ENCODE results near the gene SORCS2. TPM values are rescaled to one million over a fixed set of nuclear protein-coding genes. Genes with fewer than 3 reads are reported as not detected.

The SORCS2 gene
- total and polyA plus RNA-seq, 2 of the 4 experiments (the other 2 are of a cell fraction), result 0.36 to 0.62 TPM

GRCh38 chr4:7607156-7607910 is 415.0 kb downstream of the SORCS2 start:
- Histone ChIP-seq H3K27me3 (ENCODE audit: control insufficient read depth, insufficient read depth, low read length) (peaks cover 36% of the 10 kb centered on the region), H3K14ac (replicated peaks; ENCODE audit: low read depth, low read length) (no peak overlapping the region), H4K91ac (ENCODE audit: insufficient read depth, low read depth, low read length) (no peak overlapping the region), H2BK5ac (ENCODE audit: low read depth, low read length, poor library complexity, severe bottlenecking) (no peak overlapping the region), H3K23ac (ENCODE audit: low read depth, low read length) (no peak overlapping the region), H2AK9ac (replicated peaks; ENCODE audit: low read depth, low read length, poor library complexity) (no peak overlapping the region), H3K4me1 (ENCODE audit: control insufficient read depth, insufficient read depth, low read length) (no peaks in the 10 kb centered on the region), H3K4ac (ENCODE audit: low read depth, low read length) (no peak overlapping the region), H2AK5ac (ENCODE audit: low read depth, low read length) (no peak overlapping the region), H4K8ac (ENCODE audit: low read depth in 2 of 2, low read length in 2 of 2) (no peak overlapping the region), H3K4me3 (ENCODE audit: insufficient read depth, low read depth, low read length) (no peak overlapping the region), H3K9me1 (ENCODE audit: insufficient read depth, low read length) (no peaks in the 10 kb centered on the region), H2BK120ac (ENCODE audit: low read depth, low read length) (no peak overlapping the region), H3K18ac (ENCODE audit: low read depth, low read length) (no peak overlapping the region), H3K56ac (ENCODE audit: extremely low read depth, insufficient read depth, low read length) (no peak overlapping the region), H3K79me1 (ENCODE audit: low read depth in 1 of 2, low read length in 2 of 2) (no peaks in the 10 kb centered on the region), H2BK15ac (ENCODE audit: low read depth, low read length) (no peak overlapping the region), H4K20me1 (ENCODE audit: insufficient read depth, low read length) (no peaks in the 10 kb centered on the region), H3K36me3 (ENCODE audit: control insufficient read depth, insufficient read depth, low read length) (no peaks in the 10 kb centered on the region), H2BK20ac (ENCODE audit: low read depth, low read length) (no peak overlapping the region), H3K4me2 (ENCODE audit: low read depth, low read length) (no peak overlapping the region), H2AFZ (replicated peaks; ENCODE audit: low read length, poor library complexity) (no peak overlapping the region), H3K9me3 (ENCODE audit: control insufficient read depth, insufficient read depth, low read length) (peaks cover 3% of the 10 kb centered on the region; the same call in 1 of the 2 replicates), H3K9ac (ENCODE audit: low read depth, low read length) (no peak overlapping the region), H3K27ac (ENCODE audit: insufficient read depth, low read length) (no peak overlapping the region), H4K5ac (ENCODE audit: low read depth, low read length) (no peak overlapping the region)
- 36% methylated on average over 3 of the region's 14 CpGs; no CpG with 5 or more reads in 1 of the 2 experiments for WGBS, 2 experiments (ENCODE audit: extremely low coverage in 2 of 2, insufficient read length in 1 of 2)
- ATAC-seq (ENCODE audit: low read depth), result no peak
- TF ChIP-seq NFE2L2 (IDR thresholded peaks at IDR 0.05; ENCODE audit: low read depth, low read length) (no peak), CHD1 (IDR thresholded peaks at IDR 0.05; ENCODE audit: low read depth, low read length) (no peak), RCOR1 (IDR thresholded peaks at IDR 0.05; ENCODE audit: insufficient replicate concordance, low read length) (no peak), SMC3 (IDR thresholded peaks at IDR 0.05; ENCODE audit: low read depth, low read length) (no peak)
- TF ChIP-seq, protein P1, sequence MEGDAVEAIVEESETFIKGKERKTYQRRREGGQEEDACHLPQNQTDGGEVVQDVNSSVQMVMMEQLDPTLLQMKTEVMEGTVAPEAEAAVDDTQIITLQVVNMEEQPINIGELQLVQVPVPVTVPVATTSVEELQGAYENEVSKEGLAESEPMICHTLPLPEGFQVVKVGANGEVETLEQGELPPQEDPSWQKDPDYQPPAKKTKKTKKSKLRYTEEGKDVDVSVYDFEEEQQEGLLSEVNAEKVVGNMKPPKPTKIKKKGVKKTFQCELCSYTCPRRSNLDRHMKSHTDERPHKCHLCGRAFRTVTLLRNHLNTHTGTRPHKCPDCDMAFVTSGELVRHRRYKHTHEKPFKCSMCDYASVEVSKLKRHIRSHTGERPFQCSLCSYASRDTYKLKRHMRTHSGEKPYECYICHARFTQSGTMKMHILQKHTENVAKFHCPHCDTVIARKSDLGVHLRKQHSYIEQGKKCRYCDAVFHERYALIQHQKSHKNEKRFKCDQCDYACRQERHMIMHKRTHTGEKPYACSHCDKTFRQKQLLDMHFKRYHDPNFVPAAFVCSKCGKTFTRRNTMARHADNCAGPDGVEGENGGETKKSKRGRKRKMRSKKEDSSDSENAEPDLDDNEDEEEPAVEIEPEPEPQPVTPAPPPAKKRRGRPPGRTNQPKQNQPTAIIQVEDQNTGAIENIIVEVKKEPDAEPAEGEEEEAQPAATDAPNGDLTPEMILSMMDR (conservative IDR thresholded peaks at IDR 0.05; ENCODE audit: low read depth, low read length), result no peak
- dilution Hi-C loops (cut with HindIII; ENCODE audit: low sequenced_read_pairs, unreplicated experiment), result no loop called here
- POLR2A ChIA-PET (ENCODE audit: unreplicated experiment), result no interaction called here
- intact Hi-C loops (cut with micrococcal nuclease), result no loop called here
- CTCF ChIA-PET, result no interaction called here
- in situ Hi-C loops (cut with MboI; ENCODE audit: low sequenced_read_pairs), result no loop called here
- BruUV-seq (replicated peaks), result no TSS peak
- peak; percentile 16 for DNase-seq
